ENCODE measurements around the gene CD63.
"Not testable (repeated sequence)": the region's sequence is repeated elsewhere in the genome, so short reads cannot be mapped to it uniquely, and the experiment has no call there.

The CD63 gene, protein sequence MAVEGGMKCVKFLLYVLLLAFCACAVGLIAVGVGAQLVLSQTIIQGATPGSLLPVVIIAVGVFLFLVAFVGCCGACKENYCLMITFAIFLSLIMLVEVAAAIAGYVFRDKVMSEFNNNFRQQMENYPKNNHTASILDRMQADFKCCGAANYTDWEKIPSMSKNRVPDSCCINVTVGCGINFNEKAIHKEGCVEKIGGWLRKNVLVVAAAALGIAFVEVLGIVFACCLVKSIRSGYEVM

DNA sequence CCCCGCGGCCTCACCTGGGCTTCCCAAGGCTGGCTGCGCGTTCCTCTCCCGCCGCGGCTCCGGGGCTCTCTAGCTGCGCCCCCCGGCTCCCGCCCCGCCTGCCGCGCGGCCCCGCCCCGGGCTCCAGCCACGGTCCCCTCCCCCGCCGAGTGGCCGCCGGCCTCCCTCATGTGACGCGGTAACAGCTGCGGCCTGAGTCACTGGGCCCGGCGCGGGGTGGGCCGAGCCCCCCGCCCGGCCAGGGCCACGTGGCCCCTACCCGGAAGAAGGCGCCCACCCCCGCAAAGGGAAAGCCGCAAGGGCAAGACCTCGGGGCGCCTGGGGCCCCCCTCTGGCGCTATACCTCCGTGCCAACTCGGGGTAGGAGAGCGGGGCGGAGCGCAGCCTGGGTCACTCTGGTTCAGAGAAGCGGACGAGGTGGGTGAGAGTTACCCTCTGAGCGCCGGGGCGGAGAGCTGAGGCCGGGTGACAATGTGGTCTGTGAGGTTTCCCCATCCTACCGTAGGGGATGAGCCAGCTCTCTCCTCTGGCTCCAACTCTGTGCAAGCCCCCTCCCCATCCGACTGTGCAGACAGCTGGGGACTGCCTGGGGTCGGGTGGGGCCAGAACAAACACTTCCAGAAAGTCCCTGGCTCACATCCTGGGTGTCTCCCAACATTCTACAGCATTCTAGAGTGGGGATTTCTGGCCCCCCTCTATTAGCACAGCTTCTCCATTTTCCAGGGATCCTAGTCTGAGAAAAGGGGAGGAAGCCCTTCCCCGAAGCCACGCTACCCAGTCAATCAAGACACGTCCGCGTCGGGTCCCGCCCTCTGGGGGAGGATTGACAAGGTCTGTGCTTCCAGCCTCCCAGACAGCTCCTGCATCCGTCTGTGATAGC is at the start of gene CD63:
Gene CD63, minus strand, starts transcription at position 71 of the 880 bp plus-strand sequence. CDS start 668 bp downstream, outside the sequence.
- Histone ChIP-seq H3K9me3 (ENCODE audit: control insufficient read depth, low read depth, low read length) (no peaks in the 10 kb centered on the region), H3K4me3 (ENCODE audit: low read length) (peak within 1 kb of the TSS; percentile 83), H3K27me3 (ENCODE audit: control insufficient read depth, insufficient read depth, low read length) (no peaks in the 10 kb centered on the region), H3K36me3 (ENCODE audit: control insufficient read depth, low read depth, low read length) (peaks cover 19% of the 10 kb centered on the region), H3K9ac (ENCODE audit: low read length) (peak within 1 kb of the TSS; percentile 87), H3K27ac (ENCODE audit: low read length) (peak within 1 kb of the TSS; percentile 72), H3K4me1 (ENCODE audit: control insufficient read depth, low read depth, low read length) (peaks cover 20% of the 10 kb centered on the region)

DNA sequence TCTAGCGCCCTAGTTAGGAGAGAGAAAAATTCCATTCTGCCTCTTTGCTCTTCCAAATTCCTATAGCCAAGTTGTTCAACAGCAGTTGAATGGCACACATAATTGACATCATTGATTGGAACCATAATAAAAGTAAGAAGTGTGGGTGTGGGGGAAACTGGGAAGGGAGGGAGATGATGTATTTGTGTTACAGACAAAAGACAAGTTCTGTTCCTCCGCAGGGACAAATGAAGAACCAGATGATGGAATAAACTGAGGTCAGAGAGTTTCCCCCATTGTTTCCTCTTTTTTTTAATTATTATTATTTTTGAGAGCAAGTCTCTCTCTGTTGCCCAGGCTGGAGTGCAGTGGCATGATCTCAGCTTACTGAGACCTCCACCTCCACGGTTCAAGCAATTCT is 49.0 kb upstream of the CD63 start:
- no peak overlapping the region for H3K4me3 ChIP-seq (ENCODE audit: low read length)
- no peaks in the 10 kb centered on the region for H3K9me3 ChIP-seq (ENCODE audit: control insufficient read depth, low read depth, low read length)
- no peak overlapping the region for H3K27ac ChIP-seq (ENCODE audit: low read length)
- H3K9ac ChIP-seq (ENCODE audit: low read length) = no peak overlapping the region
- no peaks in the 10 kb centered on the region for H3K4me1 ChIP-seq (ENCODE audit: control insufficient read depth, low read depth, low read length)
- H3K36me3 ChIP-seq (ENCODE audit: control insufficient read depth, low read depth, low read length) = peaks cover 49% of the 10 kb centered on the region
- no peaks in the 10 kb centered on the region for H3K27me3 ChIP-seq (ENCODE audit: control insufficient read depth, insufficient read depth, low read length)

DNA sequence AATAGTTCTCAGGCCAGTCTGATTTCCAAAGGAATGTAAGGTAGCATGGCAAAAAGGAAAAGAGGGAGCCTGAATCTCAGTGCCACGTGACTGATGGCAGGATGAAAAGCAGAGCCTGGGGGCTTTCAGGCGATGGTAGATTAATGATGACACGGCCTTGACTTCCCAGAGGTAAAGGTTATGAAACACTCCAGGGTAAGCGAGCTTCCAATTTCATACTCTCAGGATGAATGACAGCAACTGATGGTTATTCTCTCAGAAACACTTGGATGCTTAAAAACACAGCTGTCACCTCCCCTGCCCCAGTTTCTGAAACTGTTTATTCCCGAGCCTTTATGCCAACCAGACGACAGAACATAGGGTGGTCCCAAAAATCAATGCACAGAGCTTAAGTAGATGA is 42.9 kb upstream of the CD63 start:
- Histone ChIP-seq H3K4me1 (ENCODE audit: control insufficient read depth, low read depth, low read length) (no peaks in the 10 kb centered on the region), H3K36me3 (ENCODE audit: control insufficient read depth, low read depth, low read length) (peaks cover 26% of the 10 kb centered on the region), H3K27me3 (ENCODE audit: control insufficient read depth, insufficient read depth, low read length) (no peaks in the 10 kb centered on the region), H3K4me3 (ENCODE audit: low read length) (no peak overlapping the region), H3K27ac (ENCODE audit: low read length) (no peak overlapping the region), H3K9me3 (ENCODE audit: control insufficient read depth, low read depth, low read length) (no peaks in the 10 kb centered on the region), H3K9ac (ENCODE audit: low read length) (no peak overlapping the region)

DNA sequence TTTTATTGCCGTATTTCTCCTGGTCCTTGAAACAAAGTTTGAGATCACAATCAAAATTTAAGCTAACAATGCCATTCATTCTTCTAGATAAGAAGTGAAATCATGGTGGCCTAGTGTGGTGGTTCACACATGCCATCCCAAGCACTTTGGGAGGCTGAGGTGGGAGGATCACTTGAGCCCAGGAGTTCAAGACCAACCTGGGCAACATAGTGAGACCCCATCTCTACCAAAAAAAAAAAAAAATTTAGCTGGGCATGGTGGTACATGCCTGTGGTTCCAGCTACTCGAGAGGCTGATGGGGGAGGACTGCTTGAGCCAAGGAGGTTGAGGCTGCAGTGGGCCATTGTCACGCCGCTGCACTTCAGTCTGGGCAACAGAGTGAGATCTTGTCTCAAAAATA is 38.3 kb upstream of the CD63 start:
- Histone ChIP-seq H3K27me3 (ENCODE audit: control insufficient read depth, insufficient read depth, low read length) (no peaks in the 10 kb centered on the region), H3K4me3 (ENCODE audit: low read length) (no peak overlapping the region), H3K36me3 (ENCODE audit: control insufficient read depth, low read depth, low read length) (peaks cover 30% of the 10 kb centered on the region)

DNA sequence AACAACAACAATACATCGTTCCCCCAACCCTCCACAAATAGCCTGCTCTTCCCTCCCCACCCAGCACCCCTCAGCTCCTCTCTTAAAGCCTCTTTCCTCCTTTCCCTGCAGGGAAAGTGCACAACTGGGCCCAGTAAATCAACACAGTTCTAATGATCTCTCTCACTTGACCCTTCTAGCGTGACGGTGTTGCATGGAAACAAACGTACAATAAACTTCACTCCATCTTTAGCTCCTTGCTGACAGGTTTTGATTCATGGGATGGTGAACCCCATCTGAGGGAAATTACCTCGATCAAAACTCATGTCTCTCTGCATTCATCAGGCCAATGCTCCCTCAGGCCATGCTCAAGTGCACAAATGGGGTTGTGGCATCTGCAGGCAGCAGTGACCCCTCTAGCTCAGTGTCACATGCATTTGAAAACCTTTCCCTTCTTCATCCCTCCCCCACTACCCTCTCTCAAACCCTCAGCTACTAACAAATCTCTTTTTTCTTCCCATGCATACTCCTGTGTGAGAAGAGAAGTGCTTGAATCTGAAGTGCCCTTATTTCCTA is 37.0 kb upstream of the CD63 start:
- Histone ChIP-seq H3K27me3 (ENCODE audit: control insufficient read depth, insufficient read depth, low read length) (no peaks in the 10 kb centered on the region), H3K27ac (ENCODE audit: low read length) (no peak overlapping the region), H3K4me3 (ENCODE audit: low read length) (no peak overlapping the region), H3K4me1 (ENCODE audit: control insufficient read depth, low read depth, low read length) (no peaks in the 10 kb centered on the region), H3K9ac (ENCODE audit: low read length) (no peak overlapping the region), H3K36me3 (ENCODE audit: control insufficient read depth, low read depth, low read length) (peaks cover 29% of the 10 kb centered on the region), H3K9me3 (ENCODE audit: control insufficient read depth, low read depth, low read length) (no peaks in the 10 kb centered on the region)

More for the DNA sequence above, 38.3 kb upstream of the CD63 start:
- H3K4me1 ChIP-seq (ENCODE audit: control insufficient read depth, low read depth, low read length) = no peaks in the 10 kb centered on the region
- H3K9ac ChIP-seq (ENCODE audit: low read length) = no peak overlapping the region
- no peaks in the 10 kb centered on the region for H3K9me3 ChIP-seq (ENCODE audit: control insufficient read depth, low read depth, low read length)
- no peak overlapping the region for H3K27ac ChIP-seq (ENCODE audit: low read length)

DNA sequence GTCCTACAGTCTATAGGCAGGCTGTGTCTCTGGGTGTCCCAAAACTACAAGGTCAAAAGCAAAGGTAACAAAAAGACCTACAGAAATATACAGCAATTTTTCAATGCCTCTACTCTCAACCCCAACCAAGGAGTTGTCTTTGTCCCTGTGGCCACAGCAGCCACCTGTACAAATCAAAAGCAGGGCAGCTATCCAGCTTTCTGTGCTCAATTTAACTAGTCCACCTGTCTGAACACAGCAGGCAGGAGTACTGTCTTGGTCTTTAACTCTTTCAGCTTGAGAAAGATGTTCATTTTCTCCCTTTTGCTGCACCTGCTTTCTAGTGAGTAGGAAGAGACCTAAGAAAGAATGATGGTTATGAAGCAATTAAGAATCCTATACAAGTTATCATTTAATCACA is 33.8 kb upstream of the CD63 start:
- no peaks in the 10 kb centered on the region for H3K4me1 ChIP-seq (ENCODE audit: control insufficient read depth, low read depth, low read length)
- no peak overlapping the region for H3K27ac ChIP-seq (ENCODE audit: low read length)
- H3K9ac ChIP-seq (ENCODE audit: low read length) = no peak overlapping the region
- H3K4me3 ChIP-seq (ENCODE audit: low read length) = no peak overlapping the region
- H3K27me3 ChIP-seq (ENCODE audit: control insufficient read depth, insufficient read depth, low read length) = no peaks in the 10 kb centered on the region
- H3K9me3 ChIP-seq (ENCODE audit: control insufficient read depth, low read depth, low read length) = no peaks in the 10 kb centered on the region
- H3K36me3 ChIP-seq (ENCODE audit: control insufficient read depth, low read depth, low read length) = peaks cover 35% of the 10 kb centered on the region

DNA sequence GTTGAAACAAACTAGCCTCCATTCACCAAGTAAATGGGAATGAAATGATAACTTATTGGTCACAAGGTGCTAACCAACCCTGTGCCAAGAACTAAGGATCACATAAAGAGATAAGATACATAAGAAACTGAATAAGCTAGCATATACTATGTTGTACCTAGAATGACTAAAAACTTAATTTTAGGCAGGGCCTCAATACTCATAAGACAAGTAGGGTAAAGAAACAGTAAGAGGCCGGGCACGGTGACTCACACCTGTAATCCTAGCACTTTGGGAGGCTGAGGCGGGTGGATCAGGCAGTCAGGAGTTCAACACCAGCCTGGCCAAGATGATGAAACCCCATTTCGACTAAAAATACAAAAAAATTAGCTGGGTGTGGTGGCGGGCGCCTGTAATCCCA is 31.9 kb upstream of the CD63 start:
- Histone ChIP-seq H3K36me3 (ENCODE audit: control insufficient read depth, low read depth, low read length) (peaks cover 51% of the 10 kb centered on the region), H3K9me3 (ENCODE audit: control insufficient read depth, low read depth, low read length) (no peaks in the 10 kb centered on the region), H3K4me3 (ENCODE audit: low read length) (no peak overlapping the region), H3K27ac (ENCODE audit: low read length) (no peak overlapping the region), H3K27me3 (ENCODE audit: control insufficient read depth, insufficient read depth, low read length) (no peaks in the 10 kb centered on the region), H3K9ac (ENCODE audit: low read length) (no peak overlapping the region), H3K4me1 (ENCODE audit: control insufficient read depth, low read depth, low read length) (no peaks in the 10 kb centered on the region)

DNA sequence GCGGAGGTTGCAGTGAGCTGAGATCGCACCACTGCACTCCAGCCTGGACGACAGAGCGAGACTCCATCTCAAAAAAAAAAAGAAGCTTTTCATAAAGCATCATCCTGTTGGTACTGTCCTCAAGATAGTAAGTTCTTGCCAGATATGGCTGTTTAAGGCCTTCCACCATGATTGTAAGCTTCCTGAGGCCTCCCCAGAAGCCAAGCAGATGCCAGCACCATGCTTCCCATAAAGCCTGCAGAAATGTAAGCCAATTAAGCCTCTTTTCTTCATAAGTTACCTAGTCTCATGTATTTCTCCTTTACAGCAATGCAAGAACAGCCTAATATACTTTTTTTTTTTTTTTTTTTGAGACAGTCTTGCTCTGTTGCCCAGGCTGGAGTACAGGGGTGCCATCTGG is 29.8 kb upstream of the CD63 start:
- not testable (repeated sequence) for H3K4me1 ChIP-seq (ENCODE audit: control insufficient read depth, low read depth, low read length)

DNA sequence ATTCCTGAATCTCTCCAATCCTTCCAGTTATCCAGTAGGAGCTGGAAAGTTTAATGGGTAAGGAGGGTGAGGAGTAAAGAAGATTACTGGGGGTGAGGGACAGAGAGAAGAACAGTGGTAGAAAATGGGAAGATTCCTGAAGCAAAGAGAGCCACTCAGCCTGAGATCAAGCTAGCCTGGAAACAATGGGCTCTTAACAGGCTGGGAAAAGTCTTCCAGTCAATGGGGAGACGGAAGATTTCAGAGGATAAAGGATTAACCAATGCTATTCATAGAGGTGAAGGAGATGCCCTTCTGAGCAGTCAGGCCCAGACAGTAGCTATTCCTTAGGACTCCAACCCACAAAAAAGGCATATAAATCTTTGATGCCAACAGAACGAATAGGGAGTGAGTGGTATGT is 28.9 kb upstream of the CD63 start:
- Histone ChIP-seq H3K9ac (ENCODE audit: low read length) (no peak overlapping the region), H3K36me3 (ENCODE audit: control insufficient read depth, low read depth, low read length) (peaks cover 50% of the 10 kb centered on the region), H3K4me3 (ENCODE audit: low read length) (no peak overlapping the region), H3K9me3 (ENCODE audit: control insufficient read depth, low read depth, low read length) (no peaks in the 10 kb centered on the region), H3K27me3 (ENCODE audit: control insufficient read depth, insufficient read depth, low read length) (no peaks in the 10 kb centered on the region), H3K27ac (ENCODE audit: low read length) (no peak overlapping the region), H3K4me1 (ENCODE audit: control insufficient read depth, low read depth, low read length) (no peaks in the 10 kb centered on the region)

More for the DNA sequence above, 29.8 kb upstream of the CD63 start:
- H3K27me3 ChIP-seq (ENCODE audit: control insufficient read depth, insufficient read depth, low read length); H3K9me3 ChIP-seq (ENCODE audit: control insufficient read depth, low read depth, low read length); H3K9ac ChIP-seq (ENCODE audit: low read length); H3K4me3 ChIP-seq (ENCODE audit: low read length); H3K27ac ChIP-seq (ENCODE audit: low read length): not testable (repeated sequence)
- H3K36me3 ChIP-seq (ENCODE audit: control insufficient read depth, low read depth, low read length) = peaks cover 47% of the 10 kb centered on the region

DNA sequence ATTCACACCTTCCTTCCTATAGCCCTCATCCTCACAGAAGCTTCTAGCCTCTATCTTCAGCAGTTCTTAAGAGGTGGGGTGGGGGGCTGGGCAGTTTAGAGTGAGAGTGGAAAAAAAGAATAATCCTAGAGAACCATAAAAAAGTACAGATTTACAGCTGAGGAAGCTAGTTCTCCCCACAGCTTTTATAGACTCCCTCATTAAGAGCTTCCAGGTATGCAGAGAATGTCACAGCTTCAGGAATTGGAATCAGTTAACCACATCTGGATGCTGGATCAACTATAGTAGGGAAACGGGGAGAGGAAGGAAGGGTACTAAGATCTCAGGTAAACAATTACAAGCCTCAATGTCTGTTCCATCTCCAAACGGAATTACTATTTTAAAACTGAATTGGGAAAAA is 26.4 kb upstream of the CD63 start:
- H3K9me3 ChIP-seq (ENCODE audit: control insufficient read depth, low read depth, low read length) = no peaks in the 10 kb centered on the region
- H3K27me3 ChIP-seq (ENCODE audit: control insufficient read depth, insufficient read depth, low read length) = no peaks in the 10 kb centered on the region
- H3K4me3 ChIP-seq (ENCODE audit: low read length) = no peak overlapping the region
- H3K9ac ChIP-seq (ENCODE audit: low read length) = no peak overlapping the region
- H3K36me3 ChIP-seq (ENCODE audit: control insufficient read depth, low read depth, low read length) = peaks cover 64% of the 10 kb centered on the region
- H3K4me1 ChIP-seq (ENCODE audit: control insufficient read depth, low read depth, low read length) = no peaks in the 10 kb centered on the region
- no peak overlapping the region for H3K27ac ChIP-seq (ENCODE audit: low read length)

DNA sequence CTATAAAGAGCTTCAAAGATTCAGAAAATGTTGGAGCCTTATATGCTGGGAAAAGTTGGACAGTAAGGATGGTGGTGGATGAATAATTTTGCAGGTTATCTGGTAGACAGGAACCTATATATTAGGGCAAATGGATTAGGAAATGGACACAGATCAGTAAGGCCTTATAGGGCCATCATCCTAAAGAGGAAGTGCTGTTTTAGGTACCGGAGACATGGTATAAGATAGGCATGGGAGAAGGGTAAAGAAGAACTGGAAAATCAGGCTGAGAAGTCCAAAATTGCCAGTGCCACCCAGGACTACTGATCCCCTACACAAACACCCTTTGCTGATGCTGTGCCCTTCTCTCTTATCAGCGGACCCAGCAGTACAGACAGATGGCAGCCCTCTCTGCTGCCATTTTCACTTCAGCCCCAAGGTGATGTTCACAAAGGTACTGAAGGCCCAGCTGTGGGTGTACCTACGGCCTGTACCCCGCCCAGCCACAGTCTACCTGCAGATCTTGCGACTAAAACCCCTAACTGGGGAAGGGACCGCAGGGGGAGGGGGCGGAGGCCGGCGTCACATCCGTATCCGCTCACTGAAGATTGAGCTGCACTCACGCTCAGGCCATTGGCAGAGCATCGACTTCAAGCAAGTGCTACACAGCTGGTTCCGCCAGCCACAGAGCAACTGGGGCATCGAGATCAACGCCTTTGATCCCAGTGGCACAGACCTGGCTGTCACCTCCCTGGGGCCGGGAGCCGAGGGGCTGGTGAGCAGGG is 19.6 kb upstream of the CD63 start:
- Histone ChIP-seq H3K9me3 (ENCODE audit: control insufficient read depth, low read depth, low read length) (no peaks in the 10 kb centered on the region), H3K4me1 (ENCODE audit: control insufficient read depth, low read depth, low read length) (peaks cover 30% of the 10 kb centered on the region), H3K9ac (ENCODE audit: low read length) (no peak overlapping the region), H3K36me3 (ENCODE audit: control insufficient read depth, low read depth, low read length) (peaks cover 46% of the 10 kb centered on the region), H3K27me3 (ENCODE audit: control insufficient read depth, insufficient read depth, low read length) (no peaks in the 10 kb centered on the region), H3K27ac (ENCODE audit: low read length) (no peak overlapping the region), H3K4me3 (ENCODE audit: low read length) (peak overlapping the region; percentile 92)
